ENCODE measurements around the gene UBLCP1. TPM values are rescaled to one million over a fixed set of nuclear protein-coding genes. Genes with fewer than 3 reads are reported as not detected.
"Not testable (repeated sequence)": the region's sequence is repeated elsewhere in the genome, so short reads cannot be mapped to it uniquely, and the experiment has no call there.

Gene UBLCP1
- total RNA-seq, 1 experiment from 2014 or later, result 30.6 TPM

- in situ Hi-C loops (cut with HindIII; ENCODE audit: low pct_unique_long_range_greater_than_20kb, low sequenced_read_pairs), result not testable (repeated sequence)
- peak; percentile 89 for DNase-seq (ENCODE audit: low read depth)
Observed at GRCh38 chr5:159301929-159302860, 39.1 kb downstream of the UBLCP1 start.

- no peak for DNase-seq (ENCODE audit: low read depth)
- in situ Hi-C loops (cut with HindIII; ENCODE audit: low pct_unique_long_range_greater_than_20kb, low sequenced_read_pairs), result no loop called here
Observed at GRCh38 chr5:159303286-159303685, 40.2 kb downstream of the UBLCP1 start.

- in situ Hi-C loops (cut with HindIII; ENCODE audit: low pct_unique_long_range_greater_than_20kb, low sequenced_read_pairs), result no loop called here
- DNase-seq (ENCODE audit: low read depth), result peak; percentile 30
Observed at GRCh38 chr5:159304961-159305595, 42.0 kb downstream of the UBLCP1 start.

GRCh38 chr5:159309689-159310433 lies 46.8 kb downstream of the UBLCP1 start:
- in situ Hi-C loops (cut with HindIII; ENCODE audit: low pct_unique_long_range_greater_than_20kb, low sequenced_read_pairs), result no loop called here

DNA sequence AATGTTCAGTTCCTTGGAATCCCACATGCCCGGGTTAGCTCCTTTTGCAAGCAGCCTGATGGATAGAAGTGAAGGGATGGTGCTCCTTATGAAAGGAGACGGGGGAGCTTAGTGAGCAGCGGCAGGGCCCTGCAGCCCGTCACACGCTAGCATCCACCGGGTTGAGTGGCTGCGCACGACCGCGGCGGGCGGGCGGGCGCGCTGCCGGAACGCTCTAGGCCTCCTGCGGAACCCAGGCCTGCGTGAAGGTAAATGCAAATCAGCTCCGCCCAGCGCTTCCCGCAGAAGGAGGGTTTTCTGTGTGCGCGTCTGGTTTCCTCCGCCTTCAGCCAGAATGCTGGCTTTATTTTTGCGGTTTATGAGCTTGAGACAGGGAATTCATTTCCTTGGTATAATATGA lies 47.4 kb downstream of the UBLCP1 start:
- no peak for DNase-seq (ENCODE audit: low read depth)
- in situ Hi-C loops (cut with HindIII; ENCODE audit: low pct_unique_long_range_greater_than_20kb, low sequenced_read_pairs), result no loop called here

More at GRCh38 chr5:159309689-159310433, 46.8 kb downstream of the UBLCP1 start:
- DNase-seq (ENCODE audit: low read depth), result no peak

GRCh38 chr5:159311063-159311462 lies 48.0 kb downstream of the UBLCP1 start:
- DNase-seq (ENCODE audit: low read depth), result no peak
- in situ Hi-C loops (cut with HindIII; ENCODE audit: low pct_unique_long_range_greater_than_20kb, low sequenced_read_pairs), result no loop called here

DNA sequence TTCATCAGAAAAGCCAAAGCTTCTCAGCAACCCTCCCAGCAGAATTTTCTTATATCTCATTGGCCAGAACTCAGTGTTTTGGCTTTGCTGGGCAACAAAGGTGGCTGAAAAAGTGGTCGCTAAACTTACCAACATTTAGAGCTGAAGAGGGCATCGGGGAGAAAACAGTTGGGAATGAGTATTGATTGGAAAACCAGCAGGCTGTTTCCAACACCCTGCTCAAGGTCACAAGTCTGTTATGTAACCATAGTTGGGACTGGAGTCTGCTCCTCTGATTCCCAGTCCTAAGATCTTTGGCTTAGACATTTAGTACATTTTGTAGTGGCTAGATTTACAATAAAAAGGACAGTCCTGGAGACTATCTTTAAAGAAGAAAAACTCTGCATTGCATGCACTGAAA lies 50.1 kb downstream of the UBLCP1 start:
- in situ Hi-C loops (cut with HindIII; ENCODE audit: low pct_unique_long_range_greater_than_20kb, low sequenced_read_pairs), result no loop called here
- no peak for DNase-seq (ENCODE audit: low read depth)

DNA sequence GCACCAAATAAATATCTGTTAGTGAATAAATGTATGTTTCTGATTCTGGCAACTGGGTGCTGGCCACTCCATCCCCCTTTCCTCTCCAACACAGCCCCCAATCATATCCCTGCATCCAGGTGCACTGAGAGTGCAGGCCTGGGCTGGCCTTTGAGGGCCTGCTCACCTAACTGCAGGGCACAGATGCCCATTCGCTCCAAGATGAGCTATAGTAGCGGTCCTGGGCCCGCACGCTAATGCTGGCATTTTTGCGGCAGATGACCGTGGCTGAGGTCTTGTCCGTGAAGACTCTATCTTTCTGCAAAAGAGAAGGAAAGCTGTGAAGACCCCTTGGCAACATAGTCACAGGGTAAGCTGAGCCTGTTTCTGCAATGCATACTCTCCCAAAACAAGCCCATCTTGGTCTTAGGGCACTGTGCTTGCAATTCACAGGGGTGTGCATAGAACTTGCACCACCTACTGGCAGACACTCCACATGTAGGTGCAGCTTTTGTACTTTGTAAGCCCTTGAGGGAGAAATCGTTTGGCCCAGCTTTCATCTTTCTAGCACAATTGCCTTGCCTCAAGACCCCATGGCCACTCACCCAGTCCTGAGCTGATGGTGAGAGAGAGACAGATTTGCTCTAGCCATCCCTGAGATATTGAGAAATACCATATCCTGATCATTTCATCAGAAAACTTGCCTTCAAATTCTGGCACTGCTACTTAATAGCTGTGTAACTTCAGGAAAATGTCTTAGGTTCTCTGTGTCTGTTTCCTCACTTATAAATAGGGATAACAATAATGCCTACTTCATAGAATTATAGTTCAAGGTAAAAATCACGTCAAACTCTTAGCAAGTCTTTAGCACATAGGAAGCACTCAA lies 53.7 kb downstream of the UBLCP1 start:
- in situ Hi-C loops (cut with HindIII; ENCODE audit: low pct_unique_long_range_greater_than_20kb, low sequenced_read_pairs), result no loop called here
- DNase-seq (ENCODE audit: low read depth), result no peak

- in situ Hi-C loops (cut with HindIII; ENCODE audit: low pct_unique_long_range_greater_than_20kb, low sequenced_read_pairs), result no loop called here
- DNase-seq (ENCODE audit: low read depth), result no peak
Observed at GRCh38 chr5:159317849-159318248, 54.8 kb downstream of the UBLCP1 start.

DNA sequence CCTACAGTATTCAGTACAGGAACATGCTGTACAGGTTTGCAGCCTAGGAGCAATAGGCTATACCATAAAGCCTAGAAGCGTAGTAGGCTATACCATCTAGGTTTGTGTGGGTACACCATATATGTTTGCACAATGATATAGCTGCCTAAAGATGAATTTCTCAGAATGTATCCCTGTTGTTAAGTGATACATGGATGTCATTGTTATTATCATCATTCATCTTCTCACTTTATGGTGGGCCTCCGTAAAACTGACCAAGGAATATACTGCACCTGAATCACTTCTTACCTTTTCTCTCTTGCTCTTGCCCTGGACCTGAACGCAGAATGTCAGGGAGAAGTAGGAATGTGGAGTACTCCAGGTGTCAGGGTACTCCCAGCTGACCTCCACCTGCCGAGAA lies 55.4 kb downstream of the UBLCP1 start:
- in situ Hi-C loops (cut with HindIII; ENCODE audit: low pct_unique_long_range_greater_than_20kb, low sequenced_read_pairs), result no loop called here
- DNase-seq (ENCODE audit: low read depth), result no peak

- in situ Hi-C loops (cut with HindIII; ENCODE audit: low pct_unique_long_range_greater_than_20kb, low sequenced_read_pairs), result no loop called here
- DNase-seq (ENCODE audit: low read depth), result no peak
Observed at GRCh38 chr5:159319363-159319762, 56.3 kb downstream of the UBLCP1 start.

DNA sequence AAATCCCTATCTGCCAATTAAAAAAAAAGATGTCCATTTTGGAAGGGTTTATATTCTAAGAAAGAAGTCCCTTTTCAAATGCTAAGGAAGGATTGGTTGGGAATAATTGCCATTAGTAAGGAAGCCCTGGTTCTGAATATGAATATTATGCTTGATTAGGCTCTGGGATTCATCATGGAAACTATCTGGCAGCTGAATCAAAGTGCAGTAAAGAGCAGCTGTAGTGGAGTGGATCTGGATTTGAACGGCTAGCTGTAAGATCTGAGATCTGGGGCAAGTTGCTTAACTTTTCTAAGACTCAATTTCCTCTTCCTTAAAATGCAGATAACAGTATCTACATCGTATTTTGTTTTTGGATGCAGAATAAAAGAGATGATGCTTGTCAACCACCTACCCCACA lies 56.7 kb downstream of the UBLCP1 start:
- no peak for DNase-seq (ENCODE audit: low read depth)
- in situ Hi-C loops (cut with HindIII; ENCODE audit: low pct_unique_long_range_greater_than_20kb, low sequenced_read_pairs), result no loop called here

DNA sequence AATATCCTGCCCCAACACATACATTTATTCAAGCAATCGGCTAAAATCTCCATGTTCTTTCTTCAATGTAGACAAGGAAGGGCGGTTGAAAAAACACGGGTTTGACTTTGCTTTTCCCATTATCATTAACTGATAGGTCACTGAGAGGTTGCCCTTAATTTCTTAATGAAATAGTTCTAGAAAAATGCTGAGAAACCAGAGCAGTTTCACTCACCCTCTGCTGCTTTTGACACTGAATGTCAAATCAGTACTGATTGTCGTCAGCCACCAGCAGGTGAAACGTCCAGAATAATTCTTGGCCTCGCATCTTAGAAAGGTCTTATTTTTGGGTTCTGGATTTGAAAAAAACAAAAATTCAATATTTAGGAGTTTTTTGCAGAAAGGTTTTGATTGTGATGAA lies 59.1 kb downstream of the UBLCP1 start:
- DNase-seq (ENCODE audit: low read depth), result no peak
- in situ Hi-C loops (cut with HindIII; ENCODE audit: low pct_unique_long_range_greater_than_20kb, low sequenced_read_pairs), result no loop called here

DNA sequence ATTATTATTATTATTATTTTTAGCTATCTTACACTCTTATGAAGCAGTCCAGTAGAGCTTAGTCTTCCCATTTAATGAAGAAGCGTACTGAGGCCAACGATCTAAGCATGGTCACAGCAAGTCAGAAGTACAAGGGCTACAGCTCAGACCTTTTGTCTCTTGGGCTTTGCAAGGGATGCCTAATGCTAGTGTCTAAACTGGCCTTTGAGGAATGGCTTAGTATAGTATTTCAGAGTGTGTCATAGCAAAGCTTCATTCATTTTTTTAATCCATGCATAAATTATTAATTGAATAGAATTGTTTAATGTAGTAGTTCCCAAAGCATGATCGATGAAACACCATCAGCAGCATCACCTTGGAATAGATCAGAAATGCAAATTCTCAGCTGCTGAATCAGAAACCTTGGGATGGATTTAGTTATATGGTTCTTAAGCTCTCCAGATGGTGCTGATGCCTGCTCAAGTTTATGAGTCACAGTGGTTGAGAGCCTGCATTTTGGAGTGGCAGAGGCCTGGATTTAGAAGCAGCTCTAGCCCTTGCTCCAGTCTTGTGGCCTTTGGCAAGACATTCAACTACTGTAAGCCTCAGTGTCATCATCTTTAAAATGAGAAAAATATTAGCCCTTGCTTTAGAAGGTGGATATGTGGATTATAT lies 61.1 kb downstream of the UBLCP1 start:
- in situ Hi-C loops (cut with HindIII; ENCODE audit: low pct_unique_long_range_greater_than_20kb, low sequenced_read_pairs), result no loop called here
- no peak for DNase-seq (ENCODE audit: low read depth)

DNA sequence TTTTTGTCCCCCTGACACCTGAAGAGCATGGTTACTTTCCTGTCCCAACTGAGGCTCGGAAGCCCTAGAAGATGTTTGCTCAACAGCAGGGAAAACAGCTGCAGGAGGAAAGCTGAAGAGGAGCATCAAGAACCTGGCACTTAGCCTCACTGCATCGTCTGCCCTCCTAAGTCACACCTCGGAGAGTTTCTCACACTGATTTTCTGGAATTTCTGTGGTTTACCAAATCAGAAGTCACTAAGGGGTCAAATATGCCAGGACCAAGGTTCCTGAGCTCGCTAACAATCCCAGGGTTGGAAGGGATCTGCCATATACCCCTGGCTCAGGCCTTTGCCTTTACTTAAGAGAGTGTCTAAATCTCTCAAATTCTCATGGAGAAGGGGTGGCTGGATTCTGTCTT lies 61.9 kb downstream of the UBLCP1 start:
- in situ Hi-C loops (cut with HindIII; ENCODE audit: low pct_unique_long_range_greater_than_20kb, low sequenced_read_pairs), result no loop called here
- no peak for DNase-seq (ENCODE audit: low read depth)

DNA sequence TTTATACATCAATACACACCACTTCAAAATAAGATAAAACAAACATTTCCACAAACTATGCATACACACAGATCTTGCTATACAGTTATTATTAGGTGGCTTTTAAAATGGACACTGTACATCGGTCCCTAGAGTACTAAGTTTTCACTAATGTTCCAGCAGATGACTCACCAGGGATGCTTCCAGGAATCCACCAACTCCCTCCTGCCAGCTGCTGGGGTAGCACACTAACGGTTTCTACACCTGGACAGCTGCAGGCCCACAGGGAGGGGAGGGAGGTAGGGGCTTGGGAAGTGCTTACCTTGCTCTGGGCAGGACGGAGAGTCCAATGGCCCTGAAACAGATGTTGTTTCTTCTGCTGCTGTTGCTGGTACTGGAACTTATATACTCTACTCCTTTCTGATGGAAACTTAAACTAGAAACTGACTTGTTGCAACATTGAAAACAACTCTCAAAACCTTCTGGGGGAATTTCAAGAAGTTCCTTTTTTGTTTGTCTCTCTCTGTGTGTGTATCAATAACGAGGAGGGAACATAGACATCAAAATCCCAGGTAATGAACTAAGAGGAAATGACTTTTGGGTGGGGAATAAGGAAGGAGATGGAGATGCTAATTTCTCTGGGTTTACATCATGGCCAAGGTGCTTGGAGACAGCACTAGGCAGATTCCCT lies 67.2 kb downstream of the UBLCP1 start, which contains the start of gene IL12B:
TSS of gene IL12B (minus strand) at position 357 of the 670 bp plus-strand sequence. CDS start 3,705 bp downstream, outside the sequence.
- no peak for DNase-seq (ENCODE audit: low read depth)
- in situ Hi-C loops (cut with HindIII; ENCODE audit: low pct_unique_long_range_greater_than_20kb, low sequenced_read_pairs), result no loop called here
